Stimulated activated CD4-positive, alpha-beta T cell treated with anti-CD3 and anti-CD28 coated beads, Interleukin-1b, Interleukin-23, amount 100 ng/mL, for 48 hours (primary cell): ENCODE measurements around the gene ATP5F1E.
"Not testable (repeated sequence)": the region's sequence is repeated elsewhere in the genome, so short reads cannot be mapped to it uniquely, and the experiment has no call there.

Source experiments
- DNase-seq: peaks from one replicate; pipeline ENCODE4 v3.0.0-alpha.2; 2020

The ATP5F1E gene

DNA sequence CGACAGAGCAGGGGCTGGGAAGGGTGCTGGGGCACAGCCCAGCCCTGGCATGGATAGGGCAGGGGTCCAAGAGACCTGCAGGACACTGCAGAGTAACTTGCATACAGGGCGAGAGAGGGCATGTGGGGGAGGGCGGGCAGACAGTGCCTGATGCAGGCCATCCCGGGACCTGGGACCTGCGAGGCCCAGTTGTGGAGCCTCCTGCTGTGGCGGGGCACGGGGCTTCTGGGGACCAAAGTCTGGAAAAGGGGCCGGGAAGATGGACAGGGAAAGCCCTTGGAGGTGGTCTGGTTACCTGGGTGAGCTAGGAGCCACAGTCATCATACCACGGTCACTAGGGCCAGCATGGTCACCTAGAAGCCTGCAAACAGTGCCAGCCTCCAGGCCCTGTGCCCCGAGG is 13.3 kb downstream of the ATP5F1E start:
- DNase-seq = no peak

DNA sequence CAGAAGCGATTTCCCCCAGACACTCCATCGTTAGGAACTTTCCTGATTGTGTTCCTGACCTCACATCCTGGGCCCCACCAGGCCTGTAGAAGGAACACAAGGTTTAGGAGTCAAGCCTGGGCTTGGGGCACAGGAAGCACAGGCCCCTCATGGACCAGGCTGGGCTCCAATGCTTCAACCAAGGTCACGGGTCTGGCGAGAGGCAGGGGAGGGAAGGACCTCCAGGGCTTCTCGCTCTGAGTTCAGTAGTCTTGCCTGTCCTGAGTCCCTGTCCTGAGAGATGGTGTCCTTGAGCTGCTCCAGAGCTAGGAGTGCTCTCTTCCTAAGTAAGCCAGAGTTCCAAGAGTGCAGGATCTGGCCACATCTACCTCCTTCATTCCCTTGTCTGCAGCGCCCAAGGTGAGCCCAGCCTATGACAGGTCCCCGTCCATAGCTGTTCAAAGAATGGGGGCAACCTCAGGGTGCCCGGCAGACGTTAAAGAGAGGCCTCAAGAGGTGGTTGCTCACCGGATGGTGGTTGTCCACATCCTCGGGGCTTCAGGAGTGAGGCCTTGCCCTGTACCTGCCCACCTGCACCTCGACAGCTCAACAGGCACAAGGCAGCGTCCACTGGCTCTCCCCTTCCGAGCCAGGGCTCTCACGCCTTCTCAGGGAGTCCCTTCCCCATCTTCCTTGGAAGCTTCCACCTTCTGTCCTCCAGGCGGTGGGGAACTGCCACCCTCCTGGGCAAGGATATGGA is 14.5 kb downstream of the ATP5F1E start:
- DNase-seq = no peak

DNA sequence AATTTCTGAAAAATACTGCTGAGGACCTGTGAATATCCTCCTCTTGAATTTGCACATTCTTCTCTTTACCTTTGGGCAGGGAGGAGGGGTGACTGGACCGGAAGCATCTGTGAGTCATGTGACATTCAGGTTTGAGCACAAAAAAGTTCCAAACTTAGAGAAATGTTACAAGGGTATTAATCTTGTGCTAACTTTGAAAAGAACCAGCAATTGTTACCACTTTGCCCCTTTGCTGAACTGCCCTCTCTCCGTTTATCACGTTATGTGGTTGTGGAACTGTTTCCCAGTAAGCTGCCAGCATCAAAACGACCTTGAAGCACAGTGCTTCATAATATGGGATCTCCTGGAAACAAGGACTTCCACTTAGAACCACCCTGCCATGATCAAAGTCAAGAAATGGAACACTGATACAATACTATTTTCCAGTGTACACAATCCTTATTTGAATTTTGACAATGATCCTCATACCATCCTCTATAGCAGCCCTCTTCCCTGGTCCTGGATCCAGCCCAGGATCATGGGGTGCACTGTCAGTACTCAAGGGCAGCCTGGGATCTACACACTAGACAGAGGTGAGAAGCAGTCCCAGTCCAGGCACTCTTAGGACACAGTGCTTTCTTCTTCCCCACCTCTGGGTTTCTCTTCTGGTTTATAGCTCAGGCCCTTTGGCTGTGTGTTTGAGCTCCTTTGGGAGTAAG is 15.2 kb downstream of the ATP5F1E start:
- no peak for DNase-seq

DNA sequence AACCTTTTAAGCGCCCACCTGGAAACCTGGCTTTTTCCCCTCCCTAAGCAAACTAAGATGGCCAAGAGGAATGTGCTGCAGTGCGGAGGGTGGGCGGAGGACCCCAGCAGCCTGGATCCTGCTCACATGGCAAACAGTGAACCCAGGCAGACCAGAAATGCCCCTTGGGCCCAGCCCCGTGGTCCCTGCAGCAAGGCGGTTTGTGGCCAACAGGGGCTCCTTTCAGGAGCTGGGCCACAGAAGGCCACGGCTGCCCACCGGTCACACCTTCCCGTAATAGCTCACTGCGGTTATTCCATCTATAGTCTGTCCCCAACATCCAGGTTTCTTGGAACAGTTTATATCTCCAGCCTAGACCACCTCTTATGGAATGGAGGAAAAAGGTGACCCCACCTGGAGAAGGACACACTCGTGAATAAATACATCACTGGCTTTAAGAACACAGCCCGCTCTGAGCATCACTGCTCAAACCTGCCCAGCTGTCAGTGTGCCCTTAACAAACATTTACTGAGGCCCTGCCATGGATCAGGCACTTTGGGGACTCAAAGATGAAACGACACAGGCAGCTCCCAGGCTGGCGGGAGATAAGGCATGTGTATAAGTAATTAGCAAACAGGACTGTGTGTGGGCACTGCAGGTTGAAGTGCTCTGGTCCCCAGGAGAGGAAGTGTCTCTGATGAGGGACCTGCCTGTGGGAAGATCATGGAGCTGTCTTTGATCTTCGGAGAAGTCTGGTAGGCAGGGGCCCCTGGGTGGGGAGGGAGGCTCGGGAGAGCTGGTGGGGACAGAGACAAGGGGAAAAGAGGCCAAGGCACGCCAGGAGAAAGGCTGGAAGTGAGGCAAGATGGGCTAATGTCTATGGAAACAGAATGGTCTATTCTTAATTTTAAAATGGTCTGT is 16.1 kb downstream of the ATP5F1E start:
- DNase-seq = no peak

DNA sequence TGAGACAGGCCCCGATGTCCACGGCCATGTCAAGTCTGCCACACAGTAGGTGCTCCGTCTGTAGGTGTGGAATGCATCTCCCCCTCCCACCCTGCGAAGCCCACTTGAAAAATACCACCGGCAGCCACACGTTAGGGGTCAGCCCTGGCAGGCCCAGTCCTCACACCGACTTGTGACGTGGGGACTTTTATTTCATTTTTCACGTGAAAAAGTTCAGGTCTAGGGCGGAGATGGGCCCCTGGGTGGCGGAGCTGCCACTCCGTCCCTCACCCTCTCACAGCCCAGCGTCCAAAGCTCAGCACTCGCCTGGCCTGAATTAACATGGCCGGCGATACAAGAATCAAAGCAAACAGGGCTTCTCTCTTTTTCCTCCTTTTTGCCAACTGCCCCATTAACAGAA is 16.7 kb downstream of the ATP5F1E start:
- no peak for DNase-seq

GRCh38 chr20:59014680-59015389 is 17.3 kb downstream of the ATP5F1E start:
- no peak for DNase-seq

DNA sequence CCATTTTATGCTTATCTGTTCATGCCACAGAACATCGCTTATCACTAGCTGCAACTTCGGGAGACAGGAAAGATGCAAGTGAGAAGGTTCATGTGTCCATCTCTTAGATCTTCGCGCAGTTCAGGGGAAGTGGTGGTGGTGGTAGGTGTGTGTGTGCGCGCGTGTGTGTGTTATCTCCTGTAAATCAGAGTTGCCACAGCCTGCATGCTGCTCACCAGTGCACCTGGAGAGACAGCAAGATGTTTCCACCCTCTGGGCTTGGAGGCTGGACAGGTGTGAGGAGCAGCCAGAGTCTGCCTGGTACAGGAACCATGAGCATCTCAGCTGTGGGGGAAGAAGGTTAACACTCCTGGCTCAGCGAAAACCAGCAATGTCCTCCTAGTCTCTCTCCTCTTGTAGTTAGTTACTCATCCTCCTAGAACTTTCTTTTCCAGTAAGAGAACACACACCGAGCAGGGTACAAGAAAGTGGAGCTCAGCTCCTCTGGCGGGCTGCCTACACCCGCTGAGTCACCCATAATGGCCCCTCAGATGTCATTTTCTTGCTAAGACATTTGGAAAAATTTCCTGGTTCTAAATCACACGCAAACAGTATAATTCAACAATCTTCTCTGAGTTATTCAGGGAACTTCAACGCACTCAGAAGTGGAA is 18.1 kb downstream of the ATP5F1E start:
- no peak for DNase-seq

DNA sequence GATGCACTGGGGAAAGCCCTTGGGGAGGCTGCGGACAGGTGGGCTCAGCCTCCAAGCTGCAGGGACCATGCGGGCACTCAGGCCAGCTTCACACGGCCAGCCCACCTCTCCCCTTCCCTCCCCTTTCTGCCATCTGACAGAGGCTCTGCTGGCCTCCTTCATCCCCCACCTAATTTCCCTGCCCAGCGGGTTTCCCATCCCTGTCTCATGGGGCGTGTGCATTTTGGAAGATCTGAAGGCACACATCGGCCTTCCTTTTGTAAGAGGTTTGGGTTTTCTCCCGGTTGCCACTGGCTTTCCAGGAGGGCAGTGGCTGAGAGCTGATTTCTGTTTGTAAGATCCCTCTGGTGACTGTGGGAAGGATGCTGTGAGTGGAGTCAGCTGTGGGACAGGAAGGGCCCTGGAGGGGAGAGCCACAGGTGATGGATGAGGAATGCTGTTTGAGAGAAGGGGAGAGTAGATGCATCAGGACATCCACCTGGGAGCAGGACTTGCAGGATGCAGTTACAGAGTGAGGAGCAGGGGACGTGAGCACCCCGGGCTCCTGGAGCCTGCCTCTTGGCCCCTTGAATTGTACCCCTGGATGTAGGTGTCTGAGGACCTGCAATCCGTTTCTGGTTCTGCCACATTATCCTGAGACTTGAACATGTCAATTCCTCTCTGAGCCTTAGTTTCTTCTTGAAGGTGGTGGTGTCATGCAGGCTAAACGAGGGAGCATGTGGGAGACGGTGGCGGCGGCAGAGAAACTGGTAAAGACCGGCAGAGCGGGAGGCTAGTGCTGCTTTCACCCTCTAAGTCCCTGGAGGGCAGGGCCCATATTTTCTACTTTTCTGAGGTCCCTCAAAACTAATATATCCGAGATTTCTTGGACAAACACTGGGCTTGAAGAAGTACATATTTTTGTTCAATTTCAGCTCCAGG is 18.8 kb downstream of the ATP5F1E start:
- no peak for DNase-seq

GRCh38 chr20:59011874-59012157 is 20.3 kb downstream of the ATP5F1E start:
- not testable (repeated sequence) for DNase-seq

GRCh38 chr20:59010995-59011873 is 20.9 kb downstream of the ATP5F1E start:
- no peak for DNase-seq

GRCh38 chr20:59010321-59010994 is 21.7 kb downstream of the ATP5F1E start:
- DNase-seq = no peak

DNA sequence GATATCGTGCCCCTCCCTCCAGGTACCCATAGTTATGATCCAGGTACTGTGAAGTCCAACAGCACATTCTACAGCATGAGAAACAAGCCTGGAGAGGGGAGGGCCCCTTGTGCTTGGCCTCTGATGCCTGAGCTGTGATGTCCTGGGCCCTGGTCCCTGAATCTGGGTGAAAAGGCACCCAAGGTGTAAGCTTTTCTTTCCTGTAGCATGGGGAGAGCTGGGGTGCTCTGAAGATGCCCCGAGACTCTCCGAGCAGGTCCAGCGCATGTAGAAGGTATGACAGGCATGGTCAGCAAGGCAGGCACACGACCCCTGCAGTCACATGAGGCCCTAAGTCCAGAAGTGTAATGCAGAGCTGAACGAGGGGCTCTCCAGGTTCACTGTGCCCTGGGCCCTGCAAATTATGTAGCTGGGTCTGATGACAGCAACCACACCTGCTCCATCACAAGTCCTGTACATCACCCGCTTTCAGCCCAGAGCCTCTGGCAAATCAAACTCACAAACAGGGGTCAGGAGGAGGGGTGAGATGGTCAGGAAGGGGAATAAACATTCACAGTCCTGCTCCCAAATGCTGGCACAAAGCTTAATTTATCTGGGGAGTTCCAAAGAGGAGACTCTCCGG is 23.3 kb downstream of the ATP5F1E start:
- no peak for DNase-seq

- DNase-seq = no peak
Measured at GRCh38 chr20:59007665-59008511, 24.2 kb downstream of the ATP5F1E start.

DNA sequence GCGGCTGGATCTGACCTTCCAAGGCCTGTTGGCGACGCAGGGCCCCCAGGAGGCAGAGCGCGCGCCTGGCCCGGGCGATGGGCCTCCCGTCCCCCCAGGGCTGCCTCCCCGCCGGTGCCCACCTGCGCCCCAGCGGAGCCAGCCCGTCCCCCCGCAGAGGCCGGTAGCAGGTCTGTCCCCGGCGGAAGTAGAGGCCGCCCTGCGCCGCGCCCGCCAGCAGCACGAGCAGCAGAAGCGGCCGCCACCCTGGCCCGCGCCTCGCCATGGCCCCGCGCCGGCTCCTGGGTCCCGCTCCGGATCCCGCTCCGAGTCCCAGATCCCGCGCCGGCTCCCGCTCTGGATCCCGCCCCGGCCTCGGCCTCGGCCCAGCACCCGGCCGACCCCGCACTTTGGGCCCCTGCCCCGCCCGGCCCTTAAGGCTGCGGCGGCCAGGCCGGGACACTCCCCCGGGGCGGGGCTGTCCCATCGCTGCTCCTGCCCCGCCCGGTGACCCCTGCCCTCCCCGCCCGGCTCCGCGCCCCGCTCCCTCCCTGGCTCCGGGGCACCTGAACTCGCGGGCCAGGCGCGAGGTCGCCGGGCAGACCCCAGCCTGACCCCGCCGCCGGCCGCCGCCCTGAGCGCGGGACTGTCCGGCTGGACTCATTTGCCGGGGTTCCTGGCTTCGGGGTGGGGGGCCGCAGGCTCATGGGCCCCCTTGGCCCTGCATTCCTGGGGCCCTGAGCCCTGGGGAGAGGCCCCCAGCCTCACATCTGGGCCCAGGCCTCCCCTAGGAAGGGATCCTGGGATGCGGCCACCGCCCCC is 25.1 kb downstream of the ATP5F1E start, which contains the start of gene CTSZ:
Gene CTSZ, minus strand, starts transcription at position 391 of the 801 bp plus-strand sequence. Its CDS starts 126 bp downstream, at position 265.
- DNase-seq = peak; percentile 36

GRCh38 chr20:59006167-59006863 is 25.8 kb downstream of the ATP5F1E start:
- DNase-seq = no peak

- no peak for DNase-seq
Measured at GRCh38 chr20:59005523-59006166, 26.5 kb downstream of the ATP5F1E start.
